ENCODE data around the gene MC4R.

DNA sequence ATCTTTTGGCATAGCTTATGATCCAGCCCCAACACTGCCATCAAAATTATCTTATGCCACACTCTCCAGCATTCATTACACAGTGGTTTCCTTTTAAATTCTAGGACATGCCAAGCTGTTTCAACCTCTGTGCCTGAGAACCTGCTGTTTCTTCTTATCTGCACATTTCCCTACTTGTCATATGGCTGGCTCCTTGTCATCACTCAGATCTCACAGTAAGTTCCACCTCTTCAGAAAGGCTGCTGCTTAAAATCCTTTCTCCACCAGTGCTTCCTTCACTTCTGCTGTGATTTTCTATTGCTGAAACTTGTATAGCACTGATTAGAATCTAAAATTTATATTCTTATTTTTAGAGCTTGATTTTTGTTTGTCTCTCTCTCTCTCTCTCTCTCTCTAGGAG lies 43.4 kb downstream of the MC4R start:
- TF ChIP-seq MAZ (IDR thresholded peaks at IDR 0.05; ENCODE audit: borderline replicate concordance, low read depth, low read length): no peak
- TF ChIP-seq, protein P1, sequence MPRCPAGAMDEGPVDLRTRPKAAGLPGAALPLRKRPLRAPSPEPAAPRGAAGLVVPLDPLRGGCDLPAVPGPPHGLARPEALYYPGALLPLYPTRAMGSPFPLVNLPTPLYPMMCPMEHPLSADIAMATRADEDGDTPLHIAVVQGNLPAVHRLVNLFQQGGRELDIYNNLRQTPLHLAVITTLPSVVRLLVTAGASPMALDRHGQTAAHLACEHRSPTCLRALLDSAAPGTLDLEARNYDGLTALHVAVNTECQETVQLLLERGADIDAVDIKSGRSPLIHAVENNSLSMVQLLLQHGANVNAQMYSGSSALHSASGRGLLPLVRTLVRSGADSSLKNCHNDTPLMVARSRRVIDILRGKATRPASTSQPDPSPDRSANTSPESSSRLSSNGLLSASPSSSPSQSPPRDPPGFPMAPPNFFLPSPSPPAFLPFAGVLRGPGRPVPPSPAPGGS (IDR thresholded peaks at IDR 0.05): no peak
- TF ChIP-seq CBX8 (IDR thresholded peaks at IDR 0.05): no peak
- TF ChIP-seq POLR2A (IDR thresholded peaks at IDR 0.05; ENCODE audit: low read length): no peak
- TF ChIP-seq, protein P2, sequence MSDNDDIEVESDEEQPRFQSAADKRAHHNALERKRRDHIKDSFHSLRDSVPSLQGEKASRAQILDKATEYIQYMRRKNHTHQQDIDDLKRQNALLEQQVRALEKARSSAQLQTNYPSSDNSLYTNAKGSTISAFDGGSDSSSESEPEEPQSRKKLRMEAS (IDR thresholded peaks at IDR 0.05): no peak
- no peak for TF ChIP-seq MAFK (IDR thresholded peaks at IDR 0.05; ENCODE audit: partially characterized antibody)
- TF ChIP-seq RAD21 (conservative IDR thresholded peaks at IDR 0.05 in 1 of 2, IDR thresholded peaks at IDR 0.05 in 1 of 2): no peak
- TF ChIP-seq, protein P3, sequence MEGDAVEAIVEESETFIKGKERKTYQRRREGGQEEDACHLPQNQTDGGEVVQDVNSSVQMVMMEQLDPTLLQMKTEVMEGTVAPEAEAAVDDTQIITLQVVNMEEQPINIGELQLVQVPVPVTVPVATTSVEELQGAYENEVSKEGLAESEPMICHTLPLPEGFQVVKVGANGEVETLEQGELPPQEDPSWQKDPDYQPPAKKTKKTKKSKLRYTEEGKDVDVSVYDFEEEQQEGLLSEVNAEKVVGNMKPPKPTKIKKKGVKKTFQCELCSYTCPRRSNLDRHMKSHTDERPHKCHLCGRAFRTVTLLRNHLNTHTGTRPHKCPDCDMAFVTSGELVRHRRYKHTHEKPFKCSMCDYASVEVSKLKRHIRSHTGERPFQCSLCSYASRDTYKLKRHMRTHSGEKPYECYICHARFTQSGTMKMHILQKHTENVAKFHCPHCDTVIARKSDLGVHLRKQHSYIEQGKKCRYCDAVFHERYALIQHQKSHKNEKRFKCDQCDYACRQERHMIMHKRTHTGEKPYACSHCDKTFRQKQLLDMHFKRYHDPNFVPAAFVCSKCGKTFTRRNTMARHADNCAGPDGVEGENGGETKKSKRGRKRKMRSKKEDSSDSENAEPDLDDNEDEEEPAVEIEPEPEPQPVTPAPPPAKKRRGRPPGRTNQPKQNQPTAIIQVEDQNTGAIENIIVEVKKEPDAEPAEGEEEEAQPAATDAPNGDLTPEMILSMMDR (IDR thresholded peaks at IDR 0.05): no peak

Data from A549 (cell line).